Mesenchymal stem cell (in vitro differentiated cells and primary cell): Measurements from ENCODE around the gene UNC13A.

Source experiments
- DNase-seq: peaks from one replicate; pipeline ENCODE4 v3.0.0-alpha.2; 2013
- H2AFZ ChIP-seq: one replicate; pipeline ENCODE4 v1.6.1; 2013; ENCODE audit warnings: low read depth, mild to moderate bottlenecking, control low read depth, inconsistent platforms, low read length, moderate library complexity
- H2AK5ac ChIP-seq: 2 replicates; pipeline ENCODE4 v1.6.1; 2013; ENCODE audit warnings: low read length, moderate library complexity, mild to moderate bottlenecking, inconsistent platforms; ENCODE audit not compliant: severe bottlenecking
- H2BK120ac ChIP-seq: one replicate; pipeline ENCODE4 v1.6.1; 2013; ENCODE audit warnings: low read depth, mild to moderate bottlenecking, inconsistent platforms, low read length, moderate library complexity
- H2BK12ac ChIP-seq, 2 experiments: one replicate each; pipeline ENCODE4 v1.6.1; 2013; ENCODE audit warnings: inconsistent platforms in 2 of 2, low read length in 2 of 2, mild to moderate bottlenecking in 2 of 2, moderate library complexity in 2 of 2, control low read depth in 1 of 2
- H2BK15ac ChIP-seq: one replicate; pipeline ENCODE4 v1.6.1; 2013; ENCODE audit warnings: mild to moderate bottlenecking, low read depth, inconsistent platforms; ENCODE audit not compliant: poor library complexity, severe bottlenecking
- H2BK5ac ChIP-seq: 2 replicates; pipeline ENCODE4 v1.6.1; 2013; ENCODE audit warnings: low read depth, mild to moderate bottlenecking, low read length, control low read depth, inconsistent platforms; ENCODE audit not compliant: poor library complexity, severe bottlenecking
- H3K14ac ChIP-seq, 2 experiments: one replicate each; pipeline ENCODE4 v1.6.1; 2013; ENCODE audit warnings: inconsistent platforms in 2 of 2, low read length in 2 of 2, control low read depth in 1 of 2, mild to moderate bottlenecking in 1 of 2, moderate library complexity in 1 of 2
- H3K18ac ChIP-seq, 2 experiments: one replicate each; pipeline ENCODE4 v1.6.1; 2013; ENCODE audit warnings: inconsistent platforms in 2 of 2, low read length in 2 of 2, control low read depth in 1 of 2, low read depth in 1 of 2, mild to moderate bottlenecking in 1 of 2
- H3K23ac ChIP-seq, 2 experiments: one replicate each; pipeline ENCODE4 v1.6.1; 2013; ENCODE audit warnings: inconsistent platforms in 2 of 2, low read length in 2 of 2, mild to moderate bottlenecking in 2 of 2, moderate library complexity in 2 of 2, control low read depth in 1 of 2
- H3K27ac ChIP-seq: 2 replicates; pipeline ENCODE4 v1.5.1; 2013; ENCODE audit warnings: mild to moderate bottlenecking, moderate library complexity, low read length, control low read depth, inconsistent platforms; ENCODE audit not compliant: poor library complexity, severe bottlenecking
- H3K27me3 ChIP-seq, 2 experiments: 2 replicates each; pipeline versions ENCODE4 v1.6.1 to v1.7.0; 2013; ENCODE audit warnings: low read length in 2 of 2, mild to moderate bottlenecking in 2 of 2, moderate library complexity in 2 of 2, control low read depth in 1 of 2, inconsistent platforms in 1 of 2; ENCODE audit not compliant: control insufficient read depth in 1 of 2, insufficient read depth in 1 of 2
- H3K36me3 ChIP-seq, 2 experiments: 2 replicates each; pipeline versions ENCODE4 v1.6.1 to v1.7.0; 2013; ENCODE audit warnings: low read length in 2 of 2, control low read depth in 1 of 2, inconsistent platforms in 1 of 2, low read depth in 1 of 2, mild to moderate bottlenecking in 1 of 2; ENCODE audit not compliant: insufficient read depth in 2 of 2, control insufficient read depth in 1 of 2
- H3K4ac ChIP-seq, 2 experiments: one replicate each; pipeline ENCODE4 v1.6.1; 2013; ENCODE audit warnings: inconsistent platforms in 2 of 2, low read length in 2 of 2, mild to moderate bottlenecking in 2 of 2, moderate library complexity in 2 of 2, control low read depth in 1 of 2, low read depth in 1 of 2
- H3K4me1 ChIP-seq: 2 replicates; pipeline ENCODE4 v1.6.1; 2013; ENCODE audit warnings: low read depth, low read length, control low read depth; ENCODE audit not compliant: control insufficient read depth, insufficient read depth
- H3K4me2 ChIP-seq: 2 replicates; pipeline ENCODE4 v1.6.1; 2013; ENCODE audit warnings: low read length, mild to moderate bottlenecking, inconsistent platforms; ENCODE audit not compliant: poor library complexity, severe bottlenecking
- H3K4me3 ChIP-seq, 2 experiments: 2 replicates each; pipeline versions ENCODE4 v1.5.1 to v1.7.0; 2013; ENCODE audit warnings: low read length in 2 of 2, mild to moderate bottlenecking in 2 of 2, control low read depth in 1 of 2, low read depth in 1 of 2; ENCODE audit not compliant: insufficient read depth in 1 of 2
- H3K79me1 ChIP-seq: replicated peaks from 2 replicates; pipeline ENCODE4 v1.6.1; 2013; ENCODE audit warnings: mild to moderate bottlenecking, control low read depth, low read length, inconsistent platforms; ENCODE audit not compliant: poor library complexity, severe bottlenecking
- H3K9ac ChIP-seq: 2 replicates; pipeline ENCODE4 v1.7.0; 2013; ENCODE audit warnings: mild to moderate bottlenecking, low read length, moderate library complexity
- H3K9me3 ChIP-seq: 2 replicates; pipeline ENCODE4 v1.7.0; 2013; ENCODE audit warnings: mild to moderate bottlenecking, low read length; ENCODE audit not compliant: control insufficient read depth
- H4K8ac ChIP-seq: one replicate; pipeline ENCODE4 v1.6.1; 2013; ENCODE audit warnings: inconsistent platforms, mild to moderate bottlenecking, low read length, moderate library complexity
- H4K91ac ChIP-seq: one replicate; pipeline ENCODE4 v1.6.1; 2013; ENCODE audit warnings: mild to moderate bottlenecking, low read length, inconsistent platforms
- WGBS: methylation state at CpG from one replicate; pipeline ENCODE4 v1.1.7; 2013; ENCODE audit warnings: mixed read lengths; 5-methylcytosine and 5-hydroxymethylcytosine counted together

Gene UNC13A

GRCh38 chr19:17618281-17618903, 69.8 kb downstream of the UNC13A start:
- no peak overlapping the region for H4K91ac ChIP-seq
- H3K27ac ChIP-seq: no peak overlapping the region
- no peak overlapping the region for H2BK15ac ChIP-seq
- no peak overlapping the region for H3K23ac ChIP-seq
- no peak overlapping the region for H2BK120ac ChIP-seq
- no peak overlapping the region for H2AK5ac ChIP-seq
- 89% methylated on average over 7 of the region's 7 CpGs for WGBS
- DNase-seq: no peak
- H3K79me1 ChIP-seq: no peaks in the 10 kb centered on the region
- H3K9ac ChIP-seq: no peak overlapping the region
- no peak overlapping the region for H3K4me3 ChIP-seq
- no peak overlapping the region for H2BK5ac ChIP-seq
- H3K4me2 ChIP-seq: no peak overlapping the region
- H4K8ac ChIP-seq: no peak overlapping the region
- peaks cover 10% of the 10 kb centered on the region for H3K9me3 ChIP-seq
- H2BK12ac ChIP-seq: no peak overlapping the region
- peaks cover 28 to 47% of the 10 kb centered on the region in 2 experiments for H3K27me3 ChIP-seq
- no peak overlapping the region for H3K18ac ChIP-seq
- no peak overlapping the region for H2AFZ ChIP-seq
- peaks cover 2% of the 10 kb centered on the region for H3K4me1 ChIP-seq
- H3K4ac ChIP-seq: no peak overlapping the region
- no peaks in the 10 kb centered on the region for H3K36me3 ChIP-seq
- H3K14ac ChIP-seq: no peak overlapping the region

DNA sequence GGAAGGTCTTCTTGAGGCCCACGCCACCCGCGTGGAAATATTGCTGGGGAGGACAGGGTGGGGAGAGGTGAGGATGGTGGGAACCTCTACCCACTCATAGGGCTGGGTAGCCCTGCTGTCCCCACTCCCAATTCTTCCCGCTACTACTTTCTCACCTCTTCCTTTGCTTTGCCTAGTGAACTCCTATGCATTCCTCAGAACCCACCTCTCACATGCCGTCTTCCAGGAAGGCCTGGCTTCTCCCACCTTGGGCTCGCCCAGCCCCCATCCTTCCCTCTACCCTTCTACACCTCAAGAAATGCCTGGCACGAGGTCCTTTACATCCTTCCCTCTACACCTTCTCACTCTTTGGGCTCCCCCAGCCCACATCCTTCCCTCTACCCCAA, 70.4 kb downstream of the UNC13A start:
- 87% methylated on average over 4 of the region's 7 CpGs for WGBS
- Histone ChIP-seq H3K18ac (no peak overlapping the region), H2BK5ac (no peak overlapping the region), H2BK15ac (no peak overlapping the region), H3K9me3 (peaks cover 10% of the 10 kb centered on the region), H4K8ac (no peak overlapping the region), H3K27ac (no peak overlapping the region), H3K9ac (no peak overlapping the region), H3K4ac (no peak overlapping the region), H3K79me1 (no peaks in the 10 kb centered on the region), H3K4me3 (no peak overlapping the region), H3K27me3 (peaks cover 28 to 51% of the 10 kb centered on the region in 2 experiments), H3K14ac (no peak overlapping the region), H3K36me3 (no peaks in the 10 kb centered on the region), H3K4me2 (no peak overlapping the region), H3K4me1 (peaks cover 2% of the 10 kb centered on the region), H2BK12ac (no peak overlapping the region), H2AFZ (no peak overlapping the region), H2BK120ac (no peak overlapping the region), H4K91ac (no peak overlapping the region), H3K23ac (no peak overlapping the region), H2AK5ac (no peak overlapping the region)
- DNase-seq: no peak

- Histone ChIP-seq H3K79me1 (no peaks in the 10 kb centered on the region), H3K4me1 (peaks cover 2% of the 10 kb centered on the region), H2BK12ac (no peak overlapping the region), H4K91ac (peak overlapping the region; percentile 18), H3K4me3 (no peak overlapping the region), H2BK120ac (no peak overlapping the region), H4K8ac (no peak overlapping the region), H3K23ac (no peak overlapping the region), H3K4me2 (no peak overlapping the region), H2AK5ac (no peak overlapping the region), H3K14ac (no peak overlapping the region), H3K27ac (no peak overlapping the region), H2BK5ac (no peak overlapping the region), H2BK15ac (no peak overlapping the region), H2AFZ (no peak overlapping the region), H3K36me3 (no peaks in the 10 kb centered on the region), H3K4ac (no peak overlapping the region), H3K9ac (peak overlapping the region; percentile 15), H3K27me3 (peaks cover 28 to 54% of the 10 kb centered on the region in 2 experiments), H3K18ac (no peak overlapping the region), H3K9me3 (peaks cover 10% of the 10 kb centered on the region)
- peak; percentile 39 for DNase-seq
- 72% methylated on average over 27 of the region's 28 CpGs for WGBS
These were observed 71.0 kb downstream of the UNC13A start for GRCh38 chr19:17616961-17617806.

DNA sequence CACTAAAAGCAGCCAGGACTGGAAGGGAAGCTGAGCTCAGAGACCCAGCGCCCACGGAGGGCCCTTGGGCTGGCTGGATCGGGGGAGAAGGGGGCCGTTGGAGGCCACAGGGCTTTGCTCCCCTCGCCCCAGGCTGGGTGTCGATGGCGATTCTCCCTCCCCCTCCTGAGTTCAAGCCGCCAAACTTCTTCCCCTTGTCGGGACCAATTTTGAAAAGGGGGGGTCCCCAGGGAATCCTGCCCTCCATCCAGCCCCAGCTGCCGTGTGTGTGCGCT, 71.5 kb downstream of the UNC13A start:
- Histone ChIP-seq H2AFZ (peak overlapping the region; percentile 46), H3K18ac (no peak overlapping the region), H2BK15ac (no peak overlapping the region), H3K79me1 (no peaks in the 10 kb centered on the region), H3K9ac (peak overlapping the region; percentile 15), H3K27me3 (peaks cover 28 to 58% of the 10 kb centered on the region in 2 experiments), H3K4me2 (no peak overlapping the region), H2BK5ac (no peak overlapping the region), H2AK5ac (no peak overlapping the region), H3K36me3 (no peaks in the 10 kb centered on the region), H2BK120ac (no peak overlapping the region), H4K8ac (peak overlapping the region; percentile 31), H2BK12ac (no peak overlapping the region), H3K14ac (no peak overlapping the region), H3K27ac (no peak overlapping the region), H3K4me1 (peaks cover 2% of the 10 kb centered on the region), H3K4ac (no peak overlapping the region), H3K9me3 (peaks cover 5% of the 10 kb centered on the region), H3K4me3 (no peak overlapping the region), H3K23ac (no peak overlapping the region), H4K91ac (no peak overlapping the region)
- no peak for DNase-seq
- 17% methylated on average over 7 of the region's 11 CpGs for WGBS
